Adipose tissue (tissue), 3 donors: ENCODE measurements around the gene SERPINB4. TPM values are rescaled to one million over a fixed set of nuclear protein-coding genes. Genes with fewer than 3 reads are reported as not detected.

Experiments
- H3K27ac ChIP-seq: one replicate; pipeline ENCODE4 v1.5.1; 2013; ENCODE audit warnings: low read depth, low read length
- WGBS, 3 donors: extraction: QIAGEN DNeasy Blood & Tissue Kit; methylation state at CpG; one replicate each; pipeline ENCODE4 v1.1.7; 2013; 5-methylcytosine and 5-hydroxymethylcytosine counted together
- polyA plus RNA-seq, 3 donors: library from polyadenylated mRNA; stranded (reverse); fragments of 200-250 nt; gene quantifications; one replicate each; pipeline ENCODE4 v1.2.3, GENCODE V29; 2013
- donor health status: healthy with polysubstance abuse.
- donor health status: Bipolar disorder and iron deficiency.
- donor health status: healthy.

The SERPINB4 gene
- polyA plus RNA-seq, 3 donors, result 0.16 TPM; not detected in 2

DNA sequence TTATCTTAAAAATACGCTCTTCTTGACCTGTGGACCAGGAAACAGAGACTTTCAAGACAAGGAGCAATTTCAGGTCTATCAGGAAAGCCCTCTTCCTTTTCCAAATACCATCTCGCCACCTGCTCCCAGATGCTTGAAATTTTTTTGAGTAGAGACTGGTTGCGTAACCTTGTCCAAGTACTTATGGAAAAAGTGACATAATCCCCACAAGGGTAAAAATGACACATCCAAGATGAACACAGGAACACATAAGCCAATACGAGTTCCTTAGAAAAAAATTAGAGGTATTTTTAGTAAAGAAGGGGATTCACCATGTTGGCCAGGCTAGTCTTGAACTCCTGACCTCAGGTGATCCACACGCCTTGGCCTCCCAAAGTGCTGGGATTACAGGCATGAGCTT, 55.1 kb downstream of the SERPINB4 start:
- H3K27ac ChIP-seq, result no peak overlapping the region
- 52 to 71% (median 57%) methylated on average over 5 of the region's 5 CpGs for WGBS, 3 donors

Other genes with a start within 250 kb of the SERPINB4 start
- 10 to 100 TPM; 10.8 to 23.6 (median 17.5) TPM for gene VPS4B, start 221.8 kb downstream of the SERPINB4 start, polyA plus RNA-seq
- gene SERPINB5, start 167.3 kb downstream of the SERPINB4 start, polyA plus RNA-seq, result under 1 TPM in 1 of 3 donors, not detected in 2; 0.22 TPM
- gene SERPINB12, start 101.9 kb downstream of the SERPINB4 start, polyA plus RNA-seq, result not detected
- under 1 TPM in 1 of 3 donors, not detected in 2; 0.21 TPM for gene SERPINB13, start 56.9 kb downstream of the SERPINB4 start, polyA plus RNA-seq
- 1 to 10 TPM in 1 of 3 donors, under 1 TPM in 1, not detected in 1; 0.08 to 1.1 TPM for gene SERPINB3, start 17.6 kb upstream of the SERPINB4 start, polyA plus RNA-seq
- not detected for gene SERPINB11, start 58.7 kb upstream of the SERPINB4 start, polyA plus RNA-seq
- gene SERPINB7, start 131.2 kb upstream of the SERPINB4 start, polyA plus RNA-seq, result 1 to 10 TPM in 1 of 3 donors, under 1 TPM in 1, not detected in 1; 0.36 to 2.5 TPM
- gene SERPINB2, start 243.4 kb upstream of the SERPINB4 start, polyA plus RNA-seq, result 100 to 1,000 TPM in 1 of 3 donors, 1 to 10 TPM in 1, under 1 TPM in 1; 0.18 to 206 (median 3.9) TPM